GM12892 (cell line): ENCODE measurements around the gene MMS19.

Source experiments
- POLR2A ChIP-seq: IDR thresholded peaks from 2 replicates; pipeline ENCODE4 v1.6.1; 2011; ENCODE audit warnings: low read depth, low read length, control low read depth
- POLR2AphosphoS5 ChIP-seq: IDR thresholded peaks from 2 replicates; pipeline ENCODE4 v1.6.1; 2011; ENCODE audit warnings: low read depth, low read length, control low read depth

DNA sequence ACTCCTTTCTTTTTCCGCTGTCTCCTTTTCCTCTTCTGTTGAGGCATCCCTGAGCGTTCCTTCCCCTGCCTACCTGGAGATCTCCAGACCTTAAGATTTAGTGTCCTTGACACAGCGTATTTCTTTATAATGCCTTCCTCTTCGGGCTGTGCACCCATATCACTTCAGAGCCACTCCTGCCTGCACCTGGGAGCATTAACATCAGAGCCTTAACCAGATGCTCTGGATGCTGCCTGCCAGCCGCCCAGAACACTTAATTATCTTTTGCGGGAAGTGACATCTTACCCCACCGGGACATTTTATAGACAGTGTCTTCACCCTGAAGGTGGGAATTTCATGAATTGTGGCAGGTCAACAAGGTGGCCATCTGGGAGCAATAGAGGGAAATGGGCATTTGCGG lies 24.7 kb upstream of the MMS19 start:
- TF ChIP-seq POLR2A, result no peak
- no peak for TF ChIP-seq POLR2AphosphoS5
